ENCODE data around the gene PRPH. TPM values are rescaled to one million over a fixed set of nuclear protein-coding genes. Genes with fewer than 3 reads are reported as not detected.

The PRPH gene
- total and polyA plus RNA-seq, 2 of the 8 experiments (the other 6 are each of a cell fraction or from before 2014, with no cell fraction given) = 0.79 to 1.4 TPM

GRCh38 chr12:49346659-49347310, 51.8 kb downstream of the PRPH start, which contains the start of gene DNAJC22 (continued):
- peak; percentile 81; the same call in 1 of the 2 replicates for TF ChIP-seq EGR1 (IDR thresholded peaks at IDR 0.05; ENCODE audit: borderline replicate concordance, low read depth, low read length)
- TF ChIP-seq RBBP5 (IDR thresholded peaks at IDR 0.05; ENCODE audit: borderline replicate concordance, low read depth, low read length) = no peak
- TF ChIP-seq KDM5A (IDR thresholded peaks at IDR 0.05; ENCODE audit: low read length) = no peak
- no peak for TF ChIP-seq SAP30 (IDR thresholded peaks at IDR 0.05; ENCODE audit: insufficient read depth, insufficient replicate concordance, low read length)
- peak; percentile 87 for TF ChIP-seq EZH2 (IDR thresholded peaks at IDR 0.05; ENCODE audit: low read depth, low read length, severe bottlenecking)
- TF ChIP-seq SP1 (IDR thresholded peaks at IDR 0.05; ENCODE audit: low read depth, low read length) = no peak
- no peak for TF ChIP-seq TAF7 (optimal IDR thresholded peaks at IDR 0.05; ENCODE audit: borderline replicate concordance, low read depth, low read length)
- TF ChIP-seq USF2 (IDR thresholded peaks at IDR 0.05; ENCODE audit: low read length) = no peak
- no peak for TF ChIP-seq CHD2 (IDR thresholded peaks at IDR 0.05; ENCODE audit: low read length)
- TF ChIP-seq POLR2A (IDR thresholded peaks at IDR 0.05; ENCODE audit: control extremely low read depth in 1 of 2, low read depth in 2 of 2, low read length in 2 of 2) = no peak
- no peak for TF ChIP-seq BRCA1 (IDR thresholded peaks at IDR 0.05; ENCODE audit: low read depth, low read length)
- 0 out of 4 replicates have a peak, but pooled peaks of 1 of the 2 experiments have one; percentile 2 for TF ChIP-seq HDAC2 (IDR thresholded peaks at IDR 0.05; ENCODE audit: borderline replicate concordance in 1 of 2, low read depth in 2 of 2, low read length in 2 of 2)
- peak; percentile 16 for TF ChIP-seq ASH2L (IDR thresholded peaks at IDR 0.05; ENCODE audit: low read length)
- no peak for TF ChIP-seq SIRT6 (IDR thresholded peaks at IDR 0.05; ENCODE audit: low read length)
- TF ChIP-seq MAX (IDR thresholded peaks at IDR 0.05) = 0 out of 2 replicates have a peak, but pooled peaks have one; percentile 30
- TF ChIP-seq E2F6 (IDR thresholded peaks at IDR 0.05) = peak; percentile 52; the same call in 1 of the 2 replicates
- TF ChIP-seq YY1 (IDR thresholded peaks at IDR 0.05; ENCODE audit: low read depth, low read length) = no peak

Measured in H1 (cell line).